Bone marrow (tissue), 2 donors: ENCODE measurements around the gene SYNGR3.
"Not testable (repeated sequence)": the region's sequence is repeated elsewhere in the genome, so short reads cannot be mapped to it uniquely, and the experiment has no call there.

Experiments used
- DNase-seq, 2 donors: peaks; one replicate each; lab custom pipeline; 2025; lab: John Stamatoyannopoulos, UW

SYNGR3 gene

DNA sequence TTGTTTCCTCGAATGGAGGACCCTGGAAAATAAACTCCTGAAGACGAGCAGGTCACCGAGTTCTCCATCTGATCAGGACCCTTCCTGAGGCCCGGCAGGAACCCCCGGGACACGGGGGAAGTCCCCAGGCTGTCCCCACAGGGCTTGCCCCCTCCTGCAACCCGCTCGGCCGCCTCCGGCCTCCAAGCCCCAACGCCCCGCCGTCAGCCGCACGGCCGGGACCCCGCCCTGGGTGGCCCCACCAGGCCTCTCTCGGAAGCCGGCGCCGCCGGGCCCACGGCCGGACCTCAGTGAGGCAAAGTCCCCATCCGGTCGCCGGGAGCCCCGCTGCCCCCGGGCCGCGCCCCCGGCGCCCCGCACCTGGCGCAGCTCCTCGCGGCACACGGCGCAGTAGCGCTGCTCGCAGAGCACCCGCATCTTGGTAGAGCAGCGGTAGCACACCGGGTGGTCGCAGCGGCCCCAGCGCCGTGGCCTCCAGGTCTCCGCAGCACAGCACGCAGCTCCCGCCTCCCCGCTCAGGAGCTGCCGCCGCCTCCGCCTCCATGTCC lies 19.5 kb downstream of the SYNGR3 start:
- no peak for DNase-seq

DNA sequence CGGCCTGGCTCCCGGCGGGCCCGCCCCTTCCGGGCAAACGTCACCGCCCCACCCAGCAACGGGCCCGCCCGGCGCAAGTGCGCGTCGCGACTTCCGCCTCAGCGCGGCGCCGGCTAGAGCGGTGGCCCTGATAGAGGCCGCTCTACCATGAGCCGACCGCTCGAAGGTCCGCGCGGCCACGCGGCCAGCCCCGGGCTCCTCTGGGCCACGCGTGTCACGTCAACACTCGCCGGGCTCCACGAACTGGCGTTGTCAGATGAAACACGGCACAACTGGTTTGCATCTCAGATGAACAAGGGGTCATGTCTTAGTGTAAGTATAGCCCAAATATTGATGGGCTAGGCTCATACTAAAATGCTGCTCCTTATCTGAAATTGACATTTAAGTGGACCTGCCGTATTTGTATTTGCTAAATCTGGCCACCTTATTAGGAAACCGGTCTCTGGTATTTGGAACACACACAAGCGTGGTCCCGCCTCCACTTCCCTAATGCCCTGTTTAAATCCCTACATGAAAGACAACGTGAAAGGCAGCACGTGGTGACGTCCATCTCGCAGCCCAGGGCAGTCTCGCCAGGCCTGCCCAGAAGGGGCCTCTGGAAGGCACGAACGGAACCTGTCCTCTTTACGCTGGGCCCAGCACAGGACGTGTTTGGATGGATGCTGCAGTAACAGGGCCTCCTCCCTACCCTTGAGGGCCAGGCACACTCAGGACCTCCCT lies 20.2 kb downstream of the SYNGR3 start, which contains the start of gene ZNF598:
Gene ZNF598, minus strand, starts transcription at position 31 of the 720 bp plus-strand sequence.
- peak in 1 of 2 donors; percentile 34 for DNase-seq

DNA sequence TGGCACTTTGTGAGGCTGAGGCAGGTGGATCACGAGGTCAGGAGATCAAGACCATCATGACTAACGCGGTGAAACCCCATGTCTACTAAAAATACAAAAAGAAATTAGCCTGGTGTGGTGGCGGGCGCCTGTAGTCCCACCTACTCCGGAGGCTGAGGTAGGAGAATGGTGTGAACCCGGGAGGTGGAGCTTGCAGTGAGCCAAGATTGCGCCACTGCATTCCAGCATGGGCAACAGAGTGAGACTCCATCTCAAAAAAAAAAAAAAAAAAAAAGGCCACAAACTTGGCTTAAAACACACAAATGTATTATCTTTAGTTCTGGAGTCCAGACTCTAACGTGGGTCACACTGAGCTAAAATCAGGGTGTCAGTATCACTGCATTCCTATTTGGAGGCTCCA lies 22.0 kb downstream of the SYNGR3 start:
- not testable (repeated sequence) for DNase-seq

DNA sequence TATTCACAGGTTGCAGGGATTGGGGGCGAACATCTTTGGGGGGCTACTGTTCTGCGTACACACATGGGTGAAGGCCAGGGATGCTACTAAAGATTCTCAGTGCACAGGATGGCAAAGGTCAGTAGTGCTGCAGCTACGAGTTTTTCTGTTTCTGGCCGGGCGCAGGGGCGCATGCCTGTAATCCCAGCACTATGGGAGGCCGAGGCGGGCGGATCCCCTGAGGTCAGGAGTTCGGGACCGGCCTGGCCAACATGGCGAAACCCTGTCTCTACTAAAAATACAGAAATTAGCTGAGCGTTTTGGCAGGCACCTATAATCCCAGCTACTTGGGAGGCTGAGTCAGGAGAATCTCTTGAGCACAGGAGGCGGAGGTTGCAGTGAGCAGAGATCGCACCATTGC lies 23.8 kb downstream of the SYNGR3 start:
- no peak for DNase-seq

DNA sequence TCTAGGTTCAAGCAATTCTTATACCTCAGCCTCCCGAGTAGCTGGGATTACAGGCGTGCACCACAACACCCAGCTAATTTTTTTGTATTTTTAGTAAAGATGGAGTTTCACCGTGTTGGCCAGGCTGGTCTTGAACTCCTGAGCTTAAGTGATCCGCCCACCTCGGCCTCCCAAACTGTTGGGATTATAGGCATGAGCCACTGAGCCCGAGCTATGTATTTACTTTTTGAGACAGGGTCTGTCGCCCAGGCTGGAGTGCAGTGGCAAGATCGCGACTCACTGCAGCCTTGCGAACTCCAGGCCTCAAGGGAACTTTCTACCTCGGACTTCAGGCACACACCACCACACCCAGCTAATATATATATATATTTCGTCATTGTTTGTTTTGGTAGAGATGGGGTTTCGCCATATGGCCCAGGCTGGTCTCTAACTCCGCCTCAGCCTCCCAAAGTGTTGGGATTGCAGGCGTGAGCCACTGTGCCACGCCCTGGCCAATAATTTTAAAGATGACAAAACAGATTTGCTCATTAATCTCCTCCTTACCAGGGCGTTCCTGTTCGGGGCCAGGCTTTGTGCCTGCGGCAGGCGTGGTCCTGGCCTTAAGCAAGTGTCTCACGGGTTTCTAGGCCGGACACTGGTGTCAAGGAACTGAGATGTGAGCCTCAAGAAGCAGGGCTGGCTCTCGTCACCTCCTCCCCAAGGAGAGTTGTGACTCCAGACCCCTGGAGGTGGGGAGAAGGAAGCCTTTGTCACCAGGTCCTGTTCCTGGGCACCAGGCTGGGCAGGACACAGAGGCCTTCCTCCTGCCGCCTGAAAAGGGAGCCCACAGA lies 25.6 kb downstream of the SYNGR3 start:
- no peak for DNase-seq

DNA sequence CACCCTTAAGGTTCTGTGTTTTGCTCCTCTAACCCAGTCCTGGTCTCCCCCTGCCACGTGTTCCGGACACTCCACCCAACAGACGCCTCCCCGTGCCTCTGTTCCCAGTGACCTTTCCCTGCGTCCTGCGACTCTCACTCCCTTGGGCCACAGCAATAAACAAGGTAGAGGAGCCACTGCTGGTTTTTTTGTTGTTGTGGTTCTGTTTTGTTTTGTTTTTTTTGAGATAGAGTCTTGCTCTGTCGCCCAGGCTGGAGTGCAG lies 26.1 kb downstream of the SYNGR3 start:
- DNase-seq: no peak

DNA sequence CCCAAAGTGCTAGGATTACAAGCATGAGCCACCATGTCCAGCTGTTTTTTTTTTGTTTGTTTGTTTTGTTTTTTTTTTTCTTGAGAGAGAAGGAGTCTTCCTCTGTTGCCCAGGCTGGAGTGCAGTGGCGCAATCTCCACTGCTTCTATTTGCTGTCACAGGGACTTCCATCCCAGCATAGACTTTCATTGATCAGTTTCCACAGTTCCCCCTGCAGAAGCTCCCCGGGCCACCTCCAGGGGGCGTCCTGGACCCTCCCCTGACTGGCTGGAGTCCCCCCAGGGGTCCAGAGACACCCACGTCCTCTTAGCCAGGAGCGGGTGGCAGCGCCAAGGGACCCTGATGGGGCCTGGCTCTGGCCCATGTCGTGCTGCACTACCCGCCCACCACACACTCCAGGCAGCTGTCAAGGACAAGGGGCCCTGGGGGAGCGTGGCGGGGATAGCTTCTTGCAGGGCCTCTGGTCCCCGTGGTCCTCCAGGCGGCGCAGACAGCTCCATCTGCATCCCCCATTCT lies 26.7 kb downstream of the SYNGR3 start:
- DNase-seq: no peak

DNA sequence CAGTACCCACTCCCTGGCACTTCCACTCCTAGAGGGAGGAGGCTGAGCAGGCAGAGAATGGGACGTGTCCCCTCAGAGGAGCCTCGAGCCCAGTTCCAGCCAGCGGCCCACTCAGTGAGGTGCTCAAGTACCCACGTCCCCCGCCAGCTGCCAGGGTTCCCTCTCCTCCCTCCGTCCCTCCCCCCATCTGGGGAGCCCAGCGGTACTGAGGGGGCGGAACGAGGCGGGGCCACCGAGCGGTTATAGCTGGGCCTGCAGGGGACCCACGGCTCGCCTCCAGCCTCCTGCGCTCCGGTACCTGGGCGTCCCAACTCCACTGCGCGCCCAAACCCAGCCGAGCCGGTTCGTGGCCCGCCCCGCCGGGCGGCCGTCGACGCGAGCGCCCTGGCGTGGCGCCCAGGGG lies 29.7 kb downstream of the SYNGR3 start, which contains the start of gene NPW:
Gene NPW, plus strand, starts transcription at position 268 of the 403 bp plus-strand sequence.
- no peak for DNase-seq

DNA sequence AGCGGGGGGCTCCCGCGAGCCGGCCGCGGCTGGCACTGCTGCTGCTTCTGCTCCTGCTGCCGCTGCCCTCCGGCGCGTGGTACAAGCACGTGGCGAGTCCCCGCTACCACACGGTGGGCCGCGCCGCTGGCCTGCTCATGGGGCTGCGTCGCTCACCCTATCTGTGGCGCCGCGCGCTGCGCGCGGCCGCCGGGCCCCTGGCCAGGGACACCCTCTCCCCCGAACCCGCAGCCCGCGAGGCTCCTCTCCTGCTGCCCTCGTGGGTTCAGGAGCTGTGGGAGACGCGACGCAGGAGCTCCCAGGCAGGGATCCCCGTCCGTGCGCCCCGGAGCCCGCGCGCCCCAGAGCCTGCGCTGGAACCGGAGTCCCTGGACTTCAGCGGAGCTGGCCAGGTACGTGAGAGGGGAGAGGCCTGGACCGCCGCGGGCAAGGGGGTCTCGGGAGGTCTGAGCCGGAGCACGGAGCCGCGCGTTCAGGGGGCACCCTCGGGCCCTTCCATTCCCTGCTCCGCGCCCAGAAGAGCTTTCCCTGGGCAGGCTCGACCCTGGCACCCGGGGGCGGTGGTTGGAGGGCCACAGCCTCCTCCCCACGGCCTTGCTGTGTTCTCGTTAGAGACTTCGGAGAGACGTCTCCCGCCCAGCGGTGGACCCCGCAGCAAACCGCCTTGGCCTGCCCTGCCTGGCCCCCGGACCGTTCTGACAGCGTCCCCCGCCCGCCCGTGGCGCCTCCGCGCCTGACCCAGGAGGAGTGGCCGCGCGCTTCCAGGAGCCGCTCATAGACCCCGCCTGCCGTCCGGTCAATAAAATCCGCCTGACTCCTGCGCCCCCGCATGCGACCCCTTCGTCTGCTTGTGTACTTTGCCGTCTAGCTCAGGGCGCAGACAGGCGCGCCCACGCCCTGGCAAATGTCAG lies 30.4 kb downstream of the SYNGR3 start:
- DNase-seq: no peak

DNA sequence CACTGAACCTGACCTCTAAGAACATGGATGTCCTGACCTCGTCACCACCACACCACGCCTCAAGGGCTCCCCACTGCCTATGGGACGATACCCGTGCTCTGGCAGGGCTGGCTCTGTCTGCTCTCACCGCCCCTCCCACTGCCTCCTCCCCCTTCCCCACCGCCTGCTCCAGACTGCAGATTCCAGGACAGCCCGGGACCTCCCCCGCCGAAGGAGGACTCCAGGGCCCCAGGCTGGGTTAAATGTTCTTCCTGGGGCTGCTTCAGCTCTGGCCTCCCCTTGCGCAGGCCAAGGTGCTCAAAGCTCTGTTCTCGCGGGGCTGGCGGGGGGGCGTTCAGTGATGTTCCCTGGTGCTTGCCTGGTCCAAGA lies 32.9 kb downstream of the SYNGR3 start:
- peak in 1 of 2 donors; percentile 45 for DNase-seq

DNA sequence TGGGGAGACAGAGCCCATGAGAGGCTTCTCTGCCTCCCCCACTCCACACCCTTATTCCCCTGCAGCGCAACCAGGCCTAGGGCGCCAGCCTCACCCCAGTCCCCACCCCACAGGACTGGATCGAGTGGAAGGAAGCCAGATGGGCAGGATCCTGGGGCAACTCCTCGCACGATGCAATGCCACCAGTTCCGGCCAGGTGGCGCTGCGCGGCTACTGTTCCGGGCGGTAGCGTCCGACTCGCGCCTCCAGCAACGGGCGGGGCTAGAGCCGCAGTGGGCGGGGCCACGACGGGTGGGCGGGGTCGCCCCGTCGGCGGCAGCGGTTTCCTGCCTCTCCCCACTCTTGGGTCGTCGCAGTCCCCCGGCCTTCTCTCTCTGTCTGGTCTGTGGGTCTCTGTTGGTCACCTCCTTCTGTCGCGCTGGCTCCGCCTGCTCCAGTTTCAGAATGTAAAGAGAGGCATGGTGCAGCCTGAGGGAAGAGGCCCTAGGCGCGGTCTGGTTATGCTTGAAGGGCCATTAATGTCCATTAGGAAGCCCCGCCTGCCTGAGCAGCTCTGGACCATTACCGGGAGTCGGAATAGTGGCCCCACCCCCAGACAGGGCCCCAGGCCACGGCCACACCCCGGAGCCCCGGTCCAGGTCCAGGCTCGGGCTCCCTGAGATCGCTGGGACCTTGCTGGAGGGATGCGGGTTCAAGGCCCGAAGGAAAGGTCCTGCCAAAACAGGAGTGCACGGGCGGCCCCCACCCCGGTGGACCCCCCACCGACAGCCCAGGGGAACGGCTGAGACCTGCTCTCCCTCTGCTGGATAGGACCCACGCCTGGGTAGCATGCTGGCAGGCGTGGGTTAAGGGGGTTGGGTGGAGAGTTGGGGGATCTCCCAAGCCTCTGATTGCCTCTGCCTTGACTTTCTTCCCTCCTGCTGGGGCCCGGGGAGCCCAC lies 33.6 kb downstream of the SYNGR3 start:
- peak; percentile 66 to 91 for DNase-seq

DNA sequence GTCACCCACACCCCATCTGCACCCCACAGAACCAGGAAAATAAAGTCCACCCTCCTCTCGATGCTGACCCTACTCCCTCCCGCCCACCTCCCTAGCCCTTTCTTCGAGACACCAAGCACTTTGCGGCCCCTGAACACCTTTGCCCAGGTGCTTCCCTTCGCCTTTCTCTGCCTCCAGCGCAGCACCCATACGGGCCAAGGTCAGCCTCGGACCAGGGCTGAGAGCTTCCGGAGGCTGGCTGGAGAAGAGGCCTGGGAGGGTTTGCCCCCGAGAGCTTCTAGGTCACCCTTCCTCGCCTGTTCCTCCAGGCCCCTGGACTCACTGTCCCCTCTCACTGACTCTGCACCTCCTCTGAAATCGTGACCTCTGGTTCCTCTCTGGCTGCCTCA lies 34.3 kb downstream of the SYNGR3 start:
- no peak for DNase-seq

DNA sequence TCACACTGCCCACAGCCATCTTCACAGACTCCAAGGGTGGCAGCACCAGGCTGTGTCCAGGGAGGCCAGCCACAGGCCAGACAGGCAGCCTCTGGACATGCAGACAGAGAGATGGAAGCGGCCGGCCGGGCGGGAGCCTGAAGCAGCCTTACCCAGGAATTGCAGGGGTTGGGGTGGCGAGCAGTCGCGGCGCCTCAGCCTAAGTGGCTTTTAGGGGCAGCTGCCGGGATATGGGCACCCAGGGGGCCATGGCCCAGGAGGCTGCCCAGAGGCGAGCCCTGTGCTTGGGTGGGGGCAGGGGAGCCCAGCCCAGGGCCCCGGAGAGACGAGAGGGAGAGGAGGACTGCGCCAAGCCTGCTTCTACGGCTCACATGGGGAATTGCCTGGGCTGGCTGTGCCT lies 35.5 kb downstream of the SYNGR3 start:
- no peak for DNase-seq

DNA sequence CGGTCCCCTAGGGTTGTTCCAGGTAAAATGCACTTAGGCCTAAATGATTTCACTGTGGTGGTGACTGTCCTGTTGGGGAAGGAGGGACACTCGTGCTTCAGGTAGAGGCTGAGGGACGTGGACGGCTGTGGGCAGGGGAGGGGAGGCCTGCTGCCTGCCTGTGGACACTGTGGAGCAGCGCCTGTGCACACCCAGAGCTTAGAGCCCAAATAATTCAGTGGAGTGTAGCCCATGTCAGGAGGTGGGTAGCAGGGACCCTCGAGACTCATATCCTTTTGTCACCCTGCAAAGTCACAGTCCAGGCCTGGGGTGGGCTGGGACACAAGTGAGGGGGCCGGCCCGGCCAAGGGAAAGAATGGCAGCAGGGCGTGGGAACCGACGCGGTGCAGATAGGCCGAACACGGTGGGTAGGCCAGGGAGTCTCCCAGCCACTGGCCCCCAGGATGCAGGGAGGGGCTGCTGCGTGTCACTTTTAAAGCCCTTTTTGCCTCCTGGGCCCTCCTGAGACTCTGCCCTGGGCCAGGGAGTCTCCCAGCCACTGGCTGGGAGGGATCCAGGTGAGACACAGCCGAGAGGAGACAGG lies 36.2 kb downstream of the SYNGR3 start:
- no peak for DNase-seq

DNA sequence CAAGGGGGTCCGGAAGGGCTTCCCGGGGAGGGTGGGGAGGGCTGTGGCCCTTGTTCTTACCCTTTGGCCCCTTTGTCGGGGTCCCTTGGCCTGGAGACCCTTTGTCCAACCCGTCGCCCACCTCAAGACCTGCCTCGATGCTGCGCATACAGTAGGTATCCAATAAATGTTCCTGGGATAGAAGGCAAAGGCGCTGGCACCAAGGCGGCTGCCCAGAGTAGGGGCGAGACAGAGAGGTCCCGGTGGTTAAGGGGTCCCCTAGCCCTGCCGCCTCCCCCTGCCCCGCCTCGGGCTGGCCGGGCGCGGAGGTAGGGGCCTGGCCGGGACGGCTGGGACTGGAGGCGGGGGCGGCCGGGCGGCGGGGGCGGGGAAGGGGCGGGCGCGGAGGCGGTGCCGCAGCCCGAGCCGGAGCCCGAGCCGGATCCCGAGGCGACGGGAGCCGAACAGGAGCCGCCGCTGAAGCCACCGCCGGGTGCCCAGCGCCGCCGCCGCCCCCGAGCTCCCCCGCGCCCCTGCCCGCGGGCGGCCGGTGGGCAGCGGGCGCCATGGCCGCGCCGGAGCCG lies 36.8 kb downstream of the SYNGR3 start, which contains the start of gene NHERF2:
Gene NHERF2, plus strand, starts transcription at position 442 of the 563 bp plus-strand sequence. Its CDS starts 104 bp downstream, at position 546.
- no peak for DNase-seq

DNA sequence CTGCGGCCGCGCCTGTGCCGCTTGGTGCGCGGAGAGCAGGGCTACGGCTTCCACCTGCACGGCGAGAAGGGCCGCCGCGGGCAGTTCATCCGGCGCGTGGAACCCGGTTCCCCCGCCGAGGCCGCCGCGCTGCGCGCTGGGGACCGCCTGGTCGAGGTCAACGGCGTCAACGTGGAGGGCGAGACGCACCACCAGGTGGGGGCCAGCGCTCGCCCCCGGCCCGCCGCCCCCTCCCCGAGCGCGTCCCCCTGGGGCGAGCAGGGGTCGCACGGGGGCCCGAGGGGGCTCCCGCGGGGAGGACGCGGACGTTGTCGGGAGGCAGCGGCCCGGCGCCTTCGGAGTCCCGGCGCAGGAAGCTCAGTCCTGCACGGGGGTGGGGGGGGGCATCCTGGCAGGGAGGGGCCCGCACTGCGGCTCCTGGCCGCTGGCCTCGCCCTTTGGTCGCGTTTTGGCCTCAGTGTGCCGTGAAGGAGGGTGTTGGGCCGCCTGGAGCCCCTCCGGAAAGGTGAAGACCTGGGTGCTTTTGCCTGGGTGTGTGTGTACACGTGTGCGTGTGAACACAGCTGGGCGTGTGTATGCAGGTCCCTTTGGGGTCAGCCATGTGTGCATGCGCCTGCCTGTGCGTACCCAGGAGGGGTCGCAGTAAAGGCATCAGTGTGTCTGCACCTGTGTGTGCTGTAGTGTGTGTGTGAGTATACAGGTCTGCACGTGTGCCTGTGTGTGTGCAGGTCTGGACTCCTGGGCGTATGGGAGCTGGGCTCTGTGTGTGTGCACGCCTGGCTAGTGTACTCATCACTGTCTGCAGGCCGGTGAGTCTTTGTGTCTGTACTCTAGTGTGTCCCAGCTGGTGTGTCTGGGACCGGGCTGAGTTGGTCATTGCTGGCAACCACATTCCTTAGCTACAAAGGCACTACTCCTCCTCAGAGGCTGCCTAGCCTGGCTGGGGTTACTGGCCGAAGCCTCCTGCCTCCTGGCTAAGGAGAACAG lies 37.5 kb downstream of the SYNGR3 start:
- no peak for DNase-seq

DNA sequence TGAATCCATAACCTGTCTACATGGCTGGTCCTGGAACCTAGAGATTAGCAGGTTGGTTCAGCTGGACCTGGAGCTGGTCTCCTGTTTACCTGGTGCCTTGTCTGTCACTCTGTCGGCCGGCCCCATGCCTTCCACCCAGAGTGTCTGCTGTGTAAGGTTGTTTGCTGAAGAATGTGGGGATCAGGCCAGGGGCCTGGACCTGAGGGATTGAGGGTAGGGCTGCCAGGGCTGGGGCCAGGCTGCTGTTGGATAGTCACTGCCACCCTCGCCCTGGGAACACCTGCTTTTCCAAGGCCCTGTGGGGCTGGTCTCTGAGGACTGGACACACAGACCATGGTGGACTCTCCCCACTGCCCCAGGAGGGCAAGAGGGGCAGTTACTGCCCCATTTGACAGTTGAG lies 38.4 kb downstream of the SYNGR3 start:
- no peak for DNase-seq

DNA sequence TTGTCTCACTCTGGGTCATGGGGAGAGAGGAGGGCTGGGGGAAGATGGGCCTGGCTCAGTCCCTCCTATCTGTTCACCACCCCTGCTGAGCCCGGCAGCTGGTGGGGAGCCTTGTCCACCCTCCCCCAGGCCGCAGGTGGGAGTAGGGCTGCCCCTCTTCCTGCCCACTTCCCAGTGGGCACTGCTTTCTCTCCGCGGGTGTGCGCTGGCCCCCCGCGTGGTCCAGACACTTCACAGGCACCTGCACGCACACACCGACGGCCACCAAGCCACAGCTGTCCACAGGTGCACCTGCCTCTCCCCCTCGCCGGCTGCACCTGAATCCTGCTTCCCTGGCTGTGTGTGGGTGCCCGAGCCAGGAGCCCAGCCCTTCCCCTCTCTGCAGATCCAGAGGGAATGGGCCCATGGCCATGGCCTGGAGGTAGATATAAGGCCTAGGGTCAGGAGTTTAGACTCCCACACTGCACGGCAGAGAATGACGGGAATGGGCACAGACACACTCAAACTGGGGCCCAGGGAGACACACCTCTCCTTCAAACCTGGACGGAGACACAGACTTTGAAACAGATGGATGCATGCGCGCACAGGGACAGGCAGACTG lies 39.0 kb downstream of the SYNGR3 start:
- no peak for DNase-seq
